Suprapubic skin (tissue), 3 donors: Measurements from ENCODE around the gene CACYBP.

Source experiments
- EP300 ChIP-seq: sonication (generic); formaldehyde crosslinking; IDR thresholded peaks from one replicate; pipeline ENCODE4 v1.6.1; 2017; ENCODE audit warnings: antibody characterized with exemption
- POLR2A ChIP-seq, 2 donors: fragments of 450-650 bp; IDR thresholded peaks; one replicate each; pipeline ENCODE4 v1.6.1; 2017; ENCODE audit warnings: antibody characterized with exemption in 2 of 2, mild to moderate bottlenecking in 2 of 2, moderate library complexity in 2 of 2
- TF ChIP-seq, protein P1 (sequence below), 2 donors: fragments of 200-600 bp in 1 of 2; fragments of 450-650 bp in 1 of 2; sonication (generic) in 1 of 2; IDR thresholded peaks; one replicate each; pipeline ENCODE4 v1.5.1; 2016 to 2019; ENCODE audit warnings: antibody characterized with exemption in 2 of 2, mild to moderate bottlenecking in 1 of 2, moderate library complexity in 1 of 2

DNA sequence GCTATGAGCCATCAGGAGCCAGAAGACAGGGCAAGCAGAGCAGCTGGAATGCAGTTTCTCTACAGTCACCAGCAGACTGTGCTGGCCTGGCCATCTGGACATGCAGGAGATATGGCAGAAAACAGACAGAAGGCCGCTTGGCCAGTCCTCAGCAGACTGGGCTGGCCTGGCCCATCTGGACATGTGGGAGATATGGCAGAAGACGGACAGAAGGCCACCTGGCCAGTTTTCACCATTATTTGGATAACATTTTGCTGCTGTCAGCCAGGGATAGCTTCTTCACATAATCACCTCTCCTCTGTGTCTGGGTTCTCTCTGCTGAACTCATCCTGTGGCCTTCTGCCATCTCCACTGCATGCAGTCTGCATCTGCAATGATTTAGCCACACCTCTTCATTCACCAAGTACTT lies 25.0 kb upstream of the CACYBP start:
- TF ChIP-seq, protein P1, sequence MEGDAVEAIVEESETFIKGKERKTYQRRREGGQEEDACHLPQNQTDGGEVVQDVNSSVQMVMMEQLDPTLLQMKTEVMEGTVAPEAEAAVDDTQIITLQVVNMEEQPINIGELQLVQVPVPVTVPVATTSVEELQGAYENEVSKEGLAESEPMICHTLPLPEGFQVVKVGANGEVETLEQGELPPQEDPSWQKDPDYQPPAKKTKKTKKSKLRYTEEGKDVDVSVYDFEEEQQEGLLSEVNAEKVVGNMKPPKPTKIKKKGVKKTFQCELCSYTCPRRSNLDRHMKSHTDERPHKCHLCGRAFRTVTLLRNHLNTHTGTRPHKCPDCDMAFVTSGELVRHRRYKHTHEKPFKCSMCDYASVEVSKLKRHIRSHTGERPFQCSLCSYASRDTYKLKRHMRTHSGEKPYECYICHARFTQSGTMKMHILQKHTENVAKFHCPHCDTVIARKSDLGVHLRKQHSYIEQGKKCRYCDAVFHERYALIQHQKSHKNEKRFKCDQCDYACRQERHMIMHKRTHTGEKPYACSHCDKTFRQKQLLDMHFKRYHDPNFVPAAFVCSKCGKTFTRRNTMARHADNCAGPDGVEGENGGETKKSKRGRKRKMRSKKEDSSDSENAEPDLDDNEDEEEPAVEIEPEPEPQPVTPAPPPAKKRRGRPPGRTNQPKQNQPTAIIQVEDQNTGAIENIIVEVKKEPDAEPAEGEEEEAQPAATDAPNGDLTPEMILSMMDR (IDR thresholded peaks at IDR 0.05) = no peak
- TF ChIP-seq POLR2A (IDR thresholded peaks at IDR 0.05) = no peak
- no peak for TF ChIP-seq EP300
